MCF 10A (cell line): ENCODE measurements around the gene HDAC11. TPM values are rescaled to one million over a fixed set of nuclear protein-coding genes. Genes with fewer than 3 reads are reported as not detected.
"Not testable (repeated sequence)": the region's sequence is repeated elsewhere in the genome, so short reads cannot be mapped to it uniquely, and the experiment has no call there.

ENCODE experiments used
- Bru-seq: library from RNA; stranded (reverse); fragments of 400-500 nt; gene quantifications from one replicate; lab custom pipeline; 2021; lab: Mats Ljungman, UMichigan
- BruChase-seq, 2 experiments: library from RNA; stranded (reverse); fragments of 400-500 nt; gene quantifications; one replicate each; lab custom pipeline; 2021; lab: Mats Ljungman, UMichigan
- BruUV-seq: library from RNA; stranded (reverse); fragments of 400-500 nt; replicated peaks from 2 replicates; lab custom pipeline; 2021; lab: Mats Ljungman, UMichigan
- CTCF ChIA-PET: fragments of 300-600 bp; sonication (Branson Sonifier 250); formaldehyde crosslinking; extraction: SDS; loops from one replicate; lab custom pipeline; 2021; ENCODE audit warnings: antibody characterized with exemption, inconsistent platforms; lab: Yijun Ruan, JAX
- POLR2A ChIA-PET: fragments of 300-600, 350-650 bp; sonication (Branson Sonifier 250); formaldehyde crosslinking; extraction: SDS; loops from one replicate; lab custom pipeline; 2020; ENCODE audit warnings: antibody characterized with exemption, inconsistent platforms; lab: Yijun Ruan, JAX
- DNase-seq: peaks from one replicate; pipeline ENCODE4 v3.0.0-alpha.2; 2018; ENCODE audit not compliant: unreplicated experiment
- H3K27ac Mint-ChIP-seq: one replicate; pipeline ENCODE4 v1.8.0; 2022; ENCODE audit warnings: mild to moderate bottlenecking, low read depth, mixed read lengths; ENCODE audit not compliant: unreplicated experiment
- H3K27me3 Mint-ChIP-seq: one replicate; pipeline ENCODE4 v1.8.0; 2022; ENCODE audit warnings: mixed read lengths; ENCODE audit not compliant: insufficient read depth, unreplicated experiment
- H3K36me3 Mint-ChIP-seq: one replicate; pipeline ENCODE4 v1.8.0; 2022; ENCODE audit warnings: mild to moderate bottlenecking, moderate library complexity, mixed read lengths; ENCODE audit not compliant: insufficient read depth, unreplicated experiment
- H3K4me1 Mint-ChIP-seq: one replicate; pipeline ENCODE4 v1.8.0; 2022; ENCODE audit warnings: mixed read lengths; ENCODE audit not compliant: insufficient read depth, unreplicated experiment
- H3K4me3 Mint-ChIP-seq: one replicate; pipeline ENCODE4 v1.8.0; 2022; ENCODE audit warnings: mild to moderate bottlenecking, moderate library complexity, mixed read lengths; ENCODE audit not compliant: unreplicated experiment
- H3K9me3 Mint-ChIP-seq: one replicate; pipeline ENCODE4 v1.8.0; 2022; ENCODE audit warnings: mixed read lengths; ENCODE audit not compliant: unreplicated experiment
- intact Hi-C: fragments of 100-400 bp; cut with micrococcal nuclease; formaldehyde crosslinking; loops from 2 replicates; pipeline ENCODE4 v1.14.1; 2022
- long read RNA-seq: library from polyadenylated mRNA; stranded (forward); transcript quantifications from one replicate; pipeline ENCODE4 v2.0.0, GENCODE V29; 2022
- total RNA-seq: library from RNA; stranded (reverse); gene quantifications from 2 replicates; pipeline ENCODE4 v1.2.3, GENCODE V29; 2022
- TF ChIP-seq, protein P1 (sequence below): fragments of 200-600 bp; IDR thresholded peaks from one replicate; pipeline ENCODE4 v1.8.0; 2022; ENCODE audit warnings: antibody characterized with exemption, mild to moderate bottlenecking; ENCODE audit not compliant: unreplicated experiment

The HDAC11 gene, protein sequence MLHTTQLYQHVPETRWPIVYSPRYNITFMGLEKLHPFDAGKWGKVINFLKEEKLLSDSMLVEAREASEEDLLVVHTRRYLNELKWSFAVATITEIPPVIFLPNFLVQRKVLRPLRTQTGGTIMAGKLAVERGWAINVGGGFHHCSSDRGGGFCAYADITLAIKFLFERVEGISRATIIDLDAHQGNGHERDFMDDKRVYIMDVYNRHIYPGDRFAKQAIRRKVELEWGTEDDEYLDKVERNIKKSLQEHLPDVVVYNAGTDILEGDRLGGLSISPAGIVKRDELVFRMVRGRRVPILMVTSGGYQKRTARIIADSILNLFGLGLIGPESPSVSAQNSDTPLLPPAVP
- total RNA-seq (8.7 and 9.3 TPM in 2 replicates), Bru-seq, nascent RNA (percentile 46 among the genes with signal in this experiment), BruChase-seq, experiment 1, labeled RNA remaining after a 6-hour chase (percentile 45 among the genes with signal in this experiment), BruChase-seq, experiment 2, labeled RNA remaining after a 2-hour chase (percentile 54 among the genes with signal in this experiment)
- long read RNA-seq, transcript HDAC11-201 (10 exons, 2,960 nt): major isoform, 13 of 23 reads
- long read RNA-seq, partial matches to known transcripts: 0 of 23 reads
- long read RNA-seq, other reads (novel, unspliced or antisense): 9 of 23 reads

DNA sequence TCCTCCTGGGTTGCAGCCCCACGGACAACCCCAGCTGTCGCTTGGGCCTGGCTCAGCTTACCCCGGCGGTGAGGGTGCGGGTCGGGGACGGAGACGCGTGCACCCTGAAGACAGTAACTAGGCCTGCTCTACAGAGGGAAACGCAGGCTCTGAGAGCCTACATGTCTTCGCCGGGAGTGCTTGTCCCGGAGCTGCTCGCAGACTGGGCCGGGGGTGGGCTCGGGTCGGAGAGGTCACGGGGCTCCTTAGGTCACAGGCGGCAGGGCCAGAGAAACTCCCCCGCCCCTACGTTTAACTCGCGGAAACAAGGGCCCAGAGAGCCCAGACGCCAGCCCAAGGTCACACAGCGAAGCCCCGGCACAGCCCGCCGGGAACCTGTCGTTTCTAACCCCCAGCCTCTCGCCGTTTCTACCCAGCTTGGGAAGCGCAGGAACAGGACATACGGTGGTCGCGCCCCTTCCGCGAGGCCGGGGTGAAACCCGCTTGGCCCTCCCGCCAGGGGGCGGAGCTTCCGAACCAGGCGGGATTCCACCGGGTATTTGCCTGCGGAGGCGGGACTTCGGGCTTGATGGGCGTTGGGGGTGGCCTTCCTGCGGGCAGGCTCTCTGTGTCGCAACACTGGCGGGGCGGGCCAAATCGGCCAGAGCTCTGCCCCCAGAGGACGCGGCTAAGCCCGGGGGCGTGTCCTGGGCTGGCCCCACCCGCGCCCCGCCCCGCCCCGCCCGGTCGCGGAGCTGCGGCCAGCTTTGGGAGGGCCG, at the start of gene HDAC11:
TSS of gene HDAC11 (plus strand) at position 725 of the 758 bp plus-strand sequence. CDS start 42 bp downstream, outside the sequence.
- ChIA-PET CTCF (interaction anchor here (0.5 to 2.5 kb wide), 8 partner anchors 8 to 388 kb away, joined by 3 to 14 read pairs (median 4); no protein-coding TSS in a partner anchor), POLR2A (interaction anchor here (0.6 to 4.9 kb wide), 15 partner anchors 8 to 971 kb away, joined by 3 to 34 read pairs (median 4); no protein-coding TSS in a partner anchor)
- TSS peak; percentile 64 for BruUV-seq
- H3K4me3 Mint-ChIP-seq: peak within 1 kb of the TSS; percentile 86
- peaks cover 5% of the 10 kb centered on the region for H3K36me3 Mint-ChIP-seq
- TF ChIP-seq, protein P1, sequence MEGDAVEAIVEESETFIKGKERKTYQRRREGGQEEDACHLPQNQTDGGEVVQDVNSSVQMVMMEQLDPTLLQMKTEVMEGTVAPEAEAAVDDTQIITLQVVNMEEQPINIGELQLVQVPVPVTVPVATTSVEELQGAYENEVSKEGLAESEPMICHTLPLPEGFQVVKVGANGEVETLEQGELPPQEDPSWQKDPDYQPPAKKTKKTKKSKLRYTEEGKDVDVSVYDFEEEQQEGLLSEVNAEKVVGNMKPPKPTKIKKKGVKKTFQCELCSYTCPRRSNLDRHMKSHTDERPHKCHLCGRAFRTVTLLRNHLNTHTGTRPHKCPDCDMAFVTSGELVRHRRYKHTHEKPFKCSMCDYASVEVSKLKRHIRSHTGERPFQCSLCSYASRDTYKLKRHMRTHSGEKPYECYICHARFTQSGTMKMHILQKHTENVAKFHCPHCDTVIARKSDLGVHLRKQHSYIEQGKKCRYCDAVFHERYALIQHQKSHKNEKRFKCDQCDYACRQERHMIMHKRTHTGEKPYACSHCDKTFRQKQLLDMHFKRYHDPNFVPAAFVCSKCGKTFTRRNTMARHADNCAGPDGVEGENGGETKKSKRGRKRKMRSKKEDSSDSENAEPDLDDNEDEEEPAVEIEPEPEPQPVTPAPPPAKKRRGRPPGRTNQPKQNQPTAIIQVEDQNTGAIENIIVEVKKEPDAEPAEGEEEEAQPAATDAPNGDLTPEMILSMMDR: no peak
- peak within 1 kb of the TSS; percentile 96 for H3K27ac Mint-ChIP-seq
- H3K9me3 Mint-ChIP-seq: no peaks in the 10 kb centered on the region
- H3K27me3 Mint-ChIP-seq: no peaks in the 10 kb centered on the region
- intact Hi-C loops: no loop called here
- DNase-seq: peak; percentile 96
- H3K4me1 Mint-ChIP-seq: peaks cover 5% of the 10 kb centered on the region

DNA sequence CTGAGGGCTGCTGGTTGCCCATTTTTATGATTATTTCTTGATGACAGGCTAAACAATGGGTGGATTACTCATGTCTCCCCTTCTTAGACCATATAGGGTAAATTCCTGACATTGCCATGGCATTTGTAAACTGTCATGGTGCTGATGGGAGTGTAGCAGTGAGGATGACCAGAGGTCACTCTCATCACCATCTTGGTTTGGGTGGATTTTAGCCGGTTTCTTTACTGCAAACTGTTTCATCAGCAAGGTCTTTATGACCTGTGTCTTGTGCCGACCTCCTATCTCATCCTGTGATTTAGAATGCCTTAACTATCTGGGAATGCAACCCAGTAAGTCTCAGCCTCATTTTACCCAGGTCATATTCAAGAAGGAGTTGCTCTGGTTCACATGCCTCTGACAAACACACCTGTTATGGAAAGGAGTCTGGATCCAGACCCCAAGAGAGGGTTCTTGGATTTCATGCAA, 49.7 kb upstream of the HDAC11 start:
- H3K27ac Mint-ChIP-seq, DNase-seq, H3K4me3 Mint-ChIP-seq, H3K9me3 Mint-ChIP-seq, H3K27me3 Mint-ChIP-seq, H3K4me1 Mint-ChIP-seq, intact Hi-C loops, H3K36me3 Mint-ChIP-seq, BruUV-seq: not testable (repeated sequence)
- ChIA-PET POLR2A (interaction anchor here (0.5 kb wide), 1 partner anchor 840 kb away, joined by 3 read pairs; no protein-coding TSS in a partner anchor), CTCF (interaction anchor here (0.6 kb wide), 1 partner anchor 1320 kb away, joined by 4 read pairs; no protein-coding TSS in a partner anchor)

DNA sequence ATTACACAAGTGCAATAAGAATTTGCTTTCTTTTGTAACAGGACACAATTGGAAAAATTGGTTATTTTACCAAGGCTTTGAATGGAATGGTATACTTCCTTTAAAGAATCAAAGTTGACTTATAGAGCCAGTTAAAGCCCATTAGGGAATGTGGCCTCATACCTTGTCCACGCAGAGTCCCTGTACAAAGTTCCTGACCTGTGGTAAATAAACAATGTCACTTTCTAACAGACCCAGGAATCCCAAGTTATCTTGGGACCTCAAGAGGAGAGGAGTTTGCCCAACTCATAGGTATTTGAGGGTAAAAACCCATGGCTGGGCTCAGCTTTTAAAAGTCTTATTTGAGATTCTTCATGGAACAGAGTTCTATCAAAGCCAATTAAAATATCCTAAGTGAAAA, 48.0 kb upstream of the HDAC11 start:
- CTCF ChIA-PET: no interaction called here
- intact Hi-C loops: no loop called here
- Mint-ChIP-seq H3K36me3 (no peaks in the 10 kb centered on the region), H3K27me3 (peaks cover 12% of the 10 kb centered on the region), H3K27ac (no peak overlapping the region), H3K9me3 (no peaks in the 10 kb centered on the region), H3K4me3 (no peak overlapping the region), H3K4me1 (no peaks in the 10 kb centered on the region)
- no peak for DNase-seq
- no TSS peak for BruUV-seq
- TF ChIP-seq, protein P1: no peak
- POLR2A ChIA-PET: no interaction called here

DNA sequence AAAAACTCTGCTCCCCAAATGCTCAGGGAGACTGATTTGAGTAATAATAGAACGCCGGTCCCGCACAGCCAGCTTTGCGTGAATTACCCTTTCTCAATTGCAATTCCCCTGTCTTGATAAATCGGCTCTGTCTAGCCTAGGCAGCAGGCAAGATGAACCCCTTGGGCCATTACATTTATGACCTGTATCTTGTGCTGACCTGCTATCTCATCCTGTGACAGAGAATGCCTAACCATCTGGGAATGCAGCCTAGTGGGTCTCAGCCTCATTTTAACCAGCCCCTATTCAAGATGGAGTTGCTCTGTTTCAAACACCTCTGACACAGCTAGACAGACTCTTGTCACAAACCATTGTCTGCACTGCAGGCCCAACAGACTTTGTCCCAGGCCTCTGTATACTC, 46.2 kb upstream of the HDAC11 start:
- intact Hi-C loops: no loop called here
- no TSS peak for BruUV-seq
- Mint-ChIP-seq H3K27ac (no peak overlapping the region), H3K4me1 (no peaks in the 10 kb centered on the region), H3K36me3 (no peaks in the 10 kb centered on the region), H3K4me3 (no peak overlapping the region), H3K27me3 (peaks cover 12% of the 10 kb centered on the region), H3K9me3 (no peaks in the 10 kb centered on the region)
- ChIA-PET POLR2A (no interaction called here), CTCF (interaction anchor here (0.6 kb wide), 1 partner anchor 12 kb away, joined by 3 read pairs; no protein-coding TSS in a partner anchor)
- TF ChIP-seq, protein P1: no peak
- no peak for DNase-seq

DNA sequence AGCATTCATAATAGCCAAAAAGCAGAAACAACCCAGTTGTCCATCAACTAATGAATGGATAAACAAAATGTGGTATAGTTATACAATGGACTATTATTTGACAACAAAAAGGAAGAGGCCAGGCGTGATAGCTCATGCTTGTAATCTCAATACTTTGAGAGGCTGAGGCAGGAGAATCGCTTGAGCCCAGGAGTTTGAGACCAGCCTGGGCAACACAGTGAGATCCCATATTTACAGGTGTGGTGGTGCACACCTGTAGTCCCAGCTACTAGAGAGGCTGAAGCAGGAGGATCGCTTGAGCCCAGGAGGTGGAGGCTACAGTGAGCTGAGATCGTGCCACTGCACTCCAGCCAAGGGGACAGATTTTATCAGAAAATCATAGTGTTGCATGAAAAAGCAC, 43.9 kb upstream of the HDAC11 start:
- H3K36me3 Mint-ChIP-seq, BruUV-seq, CTCF ChIA-PET, H3K27ac Mint-ChIP-seq, H3K9me3 Mint-ChIP-seq, H3K4me3 Mint-ChIP-seq, H3K4me1 Mint-ChIP-seq, DNase-seq, intact Hi-C loops: not testable (repeated sequence)
- POLR2A ChIA-PET: interaction anchor here (1.2 kb wide), 1 partner anchor 20 kb away, joined by 3 read pairs; no protein-coding TSS in a partner anchor
- H3K27me3 Mint-ChIP-seq: peaks cover 12% of the 10 kb centered on the region
